Lower leg skin (tissue), 4 donors: Measurements from ENCODE around the gene SLC25A13. TPM values are rescaled to one million over a fixed set of nuclear protein-coding genes. Genes with fewer than 3 reads are reported as not detected.

Source experiments
- DNase-seq, 2 donors: peaks; one replicate each; pipeline ENCODE4 v3.0.0-alpha.2; 2019; ENCODE audit warnings: low spot score in 2 of 2
- H3K4me3 ChIP-seq: fragments of 200-600 bp; sonication (generic); 2 replicates; pipeline ENCODE4 v1.5.1; 2017; ENCODE audit warnings: mild to moderate bottlenecking, low read depth; ENCODE audit not compliant: poor library complexity, severe bottlenecking
- POLR2A ChIP-seq, 2 donors: fragments of 450-650 bp; IDR thresholded peaks; one replicate each; pipeline ENCODE4 v1.6.1; 2016 to 2017; ENCODE audit warnings: antibody characterized with exemption in 2 of 2, mild to moderate bottlenecking in 1 of 2, moderate library complexity in 1 of 2
- WGBS, 2 donors: methylation state at CpG; one replicate each; pipeline ENCODE4 v1.1.5; 2018; 5-methylcytosine and 5-hydroxymethylcytosine counted together
- intact Hi-C: fragments of 100-400 bp; cut with DNase I; formaldehyde crosslinking; loops from one replicate; pipeline ENCODE4 v1.15.0; 2023; ENCODE audit warnings: low total_unique reads
- total RNA-seq, 4 donors: library from RNA; depleted of rRNA; stranded (reverse); fragments of >200 nt; gene quantifications; one replicate each; pipeline ENCODE4 v1.1.0, GENCODE V29; 2016
- TF ChIP-seq, protein P1 (sequence below), 3 donors: fragments of 450-650 bp; IDR thresholded peaks; one replicate each; pipeline ENCODE4 v1.5.1; 2016; ENCODE audit warnings: antibody characterized with exemption in 3 of 3, mild to moderate bottlenecking in 3 of 3, moderate library complexity in 2 of 3

The SLC25A13 gene
- total RNA-seq, 4 donors from 2014 or later, result 28.5 to 39.8 (median 33.0) TPM

DNA sequence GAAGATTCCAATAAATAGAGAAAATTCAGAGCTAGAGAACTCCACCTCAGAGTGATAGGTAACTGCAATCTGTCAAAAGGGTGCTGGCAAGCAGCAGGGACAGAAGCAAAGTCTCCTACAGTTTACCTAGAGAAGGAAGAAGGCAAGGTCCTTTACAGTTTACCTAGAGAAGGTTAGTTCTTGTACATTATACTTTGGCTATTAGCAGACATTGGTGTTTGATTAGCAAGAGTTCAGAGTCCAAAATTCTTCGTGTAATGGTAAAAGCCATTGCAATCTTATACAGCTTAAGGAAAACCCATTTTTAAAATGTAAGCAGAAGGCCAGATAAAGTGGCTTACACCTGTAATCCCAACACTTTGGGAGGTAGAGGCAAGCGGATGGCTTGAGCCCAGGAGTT, 45.9 kb downstream of the SLC25A13 start:
- H3K4me3 ChIP-seq, result no peak overlapping the region
- intact Hi-C loops, result no loop called here
- TF ChIP-seq, protein P1, sequence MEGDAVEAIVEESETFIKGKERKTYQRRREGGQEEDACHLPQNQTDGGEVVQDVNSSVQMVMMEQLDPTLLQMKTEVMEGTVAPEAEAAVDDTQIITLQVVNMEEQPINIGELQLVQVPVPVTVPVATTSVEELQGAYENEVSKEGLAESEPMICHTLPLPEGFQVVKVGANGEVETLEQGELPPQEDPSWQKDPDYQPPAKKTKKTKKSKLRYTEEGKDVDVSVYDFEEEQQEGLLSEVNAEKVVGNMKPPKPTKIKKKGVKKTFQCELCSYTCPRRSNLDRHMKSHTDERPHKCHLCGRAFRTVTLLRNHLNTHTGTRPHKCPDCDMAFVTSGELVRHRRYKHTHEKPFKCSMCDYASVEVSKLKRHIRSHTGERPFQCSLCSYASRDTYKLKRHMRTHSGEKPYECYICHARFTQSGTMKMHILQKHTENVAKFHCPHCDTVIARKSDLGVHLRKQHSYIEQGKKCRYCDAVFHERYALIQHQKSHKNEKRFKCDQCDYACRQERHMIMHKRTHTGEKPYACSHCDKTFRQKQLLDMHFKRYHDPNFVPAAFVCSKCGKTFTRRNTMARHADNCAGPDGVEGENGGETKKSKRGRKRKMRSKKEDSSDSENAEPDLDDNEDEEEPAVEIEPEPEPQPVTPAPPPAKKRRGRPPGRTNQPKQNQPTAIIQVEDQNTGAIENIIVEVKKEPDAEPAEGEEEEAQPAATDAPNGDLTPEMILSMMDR (IDR thresholded peaks at IDR 0.05), result no peak
- no peak for TF ChIP-seq POLR2A (IDR thresholded peaks at IDR 0.05)
- DNase-seq, result no peak
- 93 to 98% methylated on average over 2 of the region's 2 CpGs for WGBS, 2 donors

DNA sequence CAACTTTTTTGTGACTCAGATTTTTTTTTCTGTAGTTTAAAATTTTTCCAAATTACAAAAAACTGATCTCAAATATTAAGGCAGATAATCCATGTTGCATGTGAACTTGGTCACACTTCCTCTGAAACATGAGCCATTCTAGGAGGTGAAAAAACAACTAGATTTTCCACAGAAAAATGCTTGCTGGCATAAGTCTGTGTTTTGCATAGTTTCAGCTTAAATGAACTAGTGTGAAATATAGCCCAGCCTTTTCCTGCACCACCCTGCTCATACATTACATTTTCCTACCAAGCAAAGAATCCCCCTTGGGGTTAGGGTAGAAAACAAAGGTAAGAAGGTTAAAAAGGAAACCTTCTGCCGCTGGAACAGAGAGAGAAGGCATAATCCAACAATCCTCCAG, 48.2 kb downstream of the SLC25A13 start:
- TF ChIP-seq, protein P1 (IDR thresholded peaks at IDR 0.05), result no peak
- no peak for TF ChIP-seq POLR2A (IDR thresholded peaks at IDR 0.05)
- DNase-seq, result no peak

DNA sequence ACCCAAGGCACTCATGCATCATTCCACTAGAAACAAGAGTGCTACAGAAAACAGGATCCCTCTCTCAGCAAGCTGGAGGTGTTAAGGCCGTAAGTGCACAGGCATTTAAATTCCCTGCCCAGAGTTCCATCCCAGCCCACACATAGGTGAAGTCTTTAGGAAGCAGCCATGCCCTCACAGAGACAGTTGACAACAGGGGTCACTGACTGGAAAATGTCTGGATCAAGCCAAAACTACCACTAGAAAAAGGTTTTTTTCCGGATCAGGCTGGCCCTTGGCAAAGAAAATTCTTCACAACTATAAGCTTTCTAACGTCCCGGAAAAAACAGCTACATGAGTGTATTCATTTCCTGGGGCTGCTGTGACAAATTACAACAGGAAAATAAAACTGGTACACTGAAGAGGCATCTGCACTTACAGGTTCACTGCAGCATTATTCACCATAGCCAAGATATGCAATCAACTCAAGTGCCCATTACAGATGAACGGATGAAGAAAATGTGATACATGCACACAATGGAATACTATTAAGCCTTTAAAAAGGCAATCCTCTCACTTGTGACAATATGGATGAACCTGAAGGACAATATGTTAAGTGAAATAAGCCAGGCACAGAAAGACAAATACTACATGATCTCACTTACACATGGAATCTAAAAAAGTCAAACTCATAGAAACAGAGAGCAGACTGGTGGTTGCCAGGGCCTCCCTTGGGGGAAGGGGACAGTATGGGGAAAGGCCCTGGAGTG, 52.5 kb downstream of the SLC25A13 start:
- 83 to 95% methylated on average over 5 of the region's 5 CpGs for WGBS, 2 donors
- no peak for TF ChIP-seq POLR2A (IDR thresholded peaks at IDR 0.05)
- no peak for DNase-seq
- no peak overlapping the region for H3K4me3 ChIP-seq
- intact Hi-C loops, result no loop called here

More for the DNA sequence above, 48.2 kb downstream of the SLC25A13 start:
- intact Hi-C loops, result no loop called here
- no peak overlapping the region for H3K4me3 ChIP-seq
- 89 to 94% methylated on average over 1 of the region's 1 CpG for WGBS, 2 donors

DNA sequence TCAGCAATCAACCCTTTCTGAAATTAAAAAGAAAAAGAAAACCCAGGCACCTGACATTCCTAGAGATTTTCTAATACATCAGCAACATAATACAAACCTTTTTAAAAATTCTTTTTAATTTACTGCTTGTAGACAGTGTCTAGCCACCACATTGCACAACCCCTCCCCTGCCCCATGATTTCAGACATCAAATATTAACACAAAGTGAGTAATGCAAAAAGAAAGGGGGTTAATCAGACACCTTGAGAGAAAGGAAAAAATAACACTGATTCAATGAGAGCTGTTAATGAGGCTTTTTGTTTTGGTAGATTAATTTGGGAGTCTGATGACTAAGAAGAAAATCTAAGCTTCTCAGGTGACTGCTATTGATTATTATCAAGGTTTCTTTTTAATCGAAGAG, 55.3 kb downstream of the SLC25A13 start:
- intact Hi-C loops, result no loop called here

DNA sequence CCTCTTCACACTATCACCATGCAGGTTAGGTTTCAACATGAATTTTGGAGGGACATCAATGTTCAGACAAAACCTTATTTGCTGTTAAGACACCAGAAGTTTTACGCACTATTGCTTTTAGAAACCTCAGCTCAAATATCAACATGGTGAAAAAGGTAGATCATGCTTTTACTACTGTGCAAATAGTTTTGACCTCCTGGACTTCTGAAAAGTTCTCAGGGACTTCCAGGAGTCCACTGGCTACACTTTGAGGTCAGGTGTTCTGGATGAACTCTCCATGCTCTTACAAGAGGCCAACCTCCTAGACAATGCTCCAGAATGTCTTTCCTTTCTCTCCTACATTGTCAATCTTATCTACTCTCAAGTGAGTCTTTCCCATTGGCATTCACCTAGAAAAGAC, 55.9 kb downstream of the SLC25A13 start:
- WGBS, 2 donors, result 97 to 100% methylated on average over 1 of the region's 1 CpG
- no peak for DNase-seq
- no peak overlapping the region for H3K4me3 ChIP-seq
- intact Hi-C loops, result no loop called here
- no peak for TF ChIP-seq POLR2A (IDR thresholded peaks at IDR 0.05)
- TF ChIP-seq, protein P1 (IDR thresholded peaks at IDR 0.05), result no peak

More for the DNA sequence above, 55.3 kb downstream of the SLC25A13 start:
- TF ChIP-seq, protein P1 (IDR thresholded peaks at IDR 0.05), result no peak
- TF ChIP-seq POLR2A (IDR thresholded peaks at IDR 0.05), result no peak
- no peak overlapping the region for H3K4me3 ChIP-seq
- 95 to 100% methylated on average over 1 of the region's 1 CpG for WGBS, 2 donors
- DNase-seq, result no peak

DNA sequence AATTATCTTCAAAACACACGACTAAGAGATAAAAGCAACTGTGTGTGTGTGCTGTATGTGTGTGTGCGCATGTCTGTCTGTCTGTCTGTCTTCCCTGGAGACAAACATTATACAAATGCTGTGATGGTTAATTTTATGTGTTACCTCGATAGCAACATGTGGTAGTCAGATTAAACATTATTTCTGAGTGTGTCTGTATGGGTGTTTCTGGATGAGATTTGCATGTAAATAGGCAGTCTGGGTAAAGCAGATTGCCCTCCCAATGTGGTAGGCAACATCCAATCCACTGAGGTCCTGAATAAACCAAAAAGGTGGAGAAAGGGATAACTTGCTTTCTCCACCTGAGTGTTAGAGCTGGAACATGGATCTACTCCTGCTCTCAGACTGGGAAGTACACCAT, 67.9 kb downstream of the SLC25A13 start:
- intact Hi-C loops, result no loop called here
- TF ChIP-seq POLR2A (IDR thresholded peaks at IDR 0.05), result no peak
- TF ChIP-seq, protein P1 (IDR thresholded peaks at IDR 0.05), result no peak
- 85 to 96% methylated on average over 3 of the region's 3 CpGs for WGBS, 2 donors
- no peak overlapping the region for H3K4me3 ChIP-seq
- DNase-seq, result no peak
